Mesendoderm (in vitro differentiated cells): ENCODE measurements around the gene SEC24C. TPM values are rescaled to one million over a fixed set of nuclear protein-coding genes. Genes with fewer than 3 reads are reported as not detected.
A peak's percentile ranks its signal among the peaks of the same experiment; 100 is the strongest.
"Not testable (repeated sequence)": the region's sequence is repeated elsewhere in the genome, so short reads cannot be mapped to it uniquely, and the experiment has no call there.

Experiments used
- DNase-seq: peaks from one replicate; pipeline ENCODE4 v3.0.0; 2013
- H2AK5ac ChIP-seq: 2 replicates; pipeline ENCODE4 v1.6.1; 2013; ENCODE audit warnings: low read length, inconsistent platforms
- H2BK120ac ChIP-seq: 2 replicates; pipeline ENCODE4 v1.6.1; 2013; ENCODE audit warnings: low read depth, mild to moderate bottlenecking, low read length, moderate library complexity, mixed read lengths
- H2BK15ac ChIP-seq: replicated peaks from 2 replicates; pipeline ENCODE4 v1.6.1; 2013; ENCODE audit warnings: low read depth, mild to moderate bottlenecking, moderate library complexity
- H2BK5ac ChIP-seq: 2 replicates; pipeline ENCODE4 v1.6.1; 2013; ENCODE audit warnings: low read length, inconsistent platforms
- H3K18ac ChIP-seq: 2 replicates; pipeline ENCODE4 v1.6.1; 2013; ENCODE audit warnings: mild to moderate bottlenecking, low read length, mixed read lengths
- H3K23ac ChIP-seq: one replicate; pipeline ENCODE4 v1.6.1; 2013; ENCODE audit warnings: low read length
- H3K27ac ChIP-seq: 2 replicates; pipeline ENCODE4 v1.5.1; 2013; ENCODE audit warnings: low read depth, mild to moderate bottlenecking, inconsistent platforms, low read length, moderate library complexity
- H3K27me3 ChIP-seq: 2 replicates; pipeline ENCODE4 v1.6.1; 2013; ENCODE audit warnings: low read length, control low read depth, mild to moderate bottlenecking, inconsistent platforms; ENCODE audit not compliant: insufficient read depth, poor library complexity
- H3K36me3 ChIP-seq: 2 replicates; pipeline ENCODE4 v1.6.1; 2013; ENCODE audit warnings: low read length, inconsistent platforms; ENCODE audit not compliant: control insufficient read depth, insufficient read depth
- H3K4ac ChIP-seq: one replicate; pipeline ENCODE4 v1.6.1; 2013; ENCODE audit warnings: low read depth, mild to moderate bottlenecking, low read length, moderate library complexity
- H3K4me1 ChIP-seq: 2 replicates; pipeline ENCODE4 v1.6.1; 2013; ENCODE audit warnings: low read depth, low read length, inconsistent platforms; ENCODE audit not compliant: control insufficient read depth
- H3K4me2 ChIP-seq: 2 replicates; pipeline ENCODE4 v1.6.1; 2013; ENCODE audit warnings: low read length
- H3K4me3 ChIP-seq: 2 replicates; pipeline ENCODE4 v1.5.1; 2013; ENCODE audit warnings: mild to moderate bottlenecking, low read length
- H3K56ac ChIP-seq: one replicate; pipeline ENCODE4 v1.6.1; 2013; ENCODE audit warnings: low read length
- H3K79me1 ChIP-seq: 2 replicates; pipeline ENCODE4 v1.6.1; 2013; ENCODE audit warnings: low read length, inconsistent platforms
- H3K79me2 ChIP-seq: 2 replicates; pipeline ENCODE4 v1.6.1; 2013; ENCODE audit warnings: mild to moderate bottlenecking, low read length; ENCODE audit not compliant: control insufficient read depth, insufficient read depth
- H3K9ac ChIP-seq: 2 replicates; pipeline ENCODE4 v1.6.1; 2013; ENCODE audit warnings: low read length, inconsistent platforms
- H4K5ac ChIP-seq: one replicate; pipeline ENCODE4 v1.6.1; 2013; ENCODE audit warnings: low read length
- H4K8ac ChIP-seq: one replicate; pipeline ENCODE4 v1.6.1; 2013; ENCODE audit warnings: low read depth, mild to moderate bottlenecking, control low read depth, low read length, moderate library complexity
- WGBS: extraction: QIAGEN DNeasy Blood & Tissue Kit; methylation state at CpG from one replicate; pipeline ENCODE4 v1.1.7; 2013; ENCODE audit warnings: low lambda C conversion rate, missing lambda C conversion rate; ENCODE audit not compliant: insufficient coverage; ENCODE audit errors: extremely low coverage; 5-methylcytosine and 5-hydroxymethylcytosine counted together
- polyA plus RNA-seq, 2 experiments: library from polyadenylated mRNA; stranded (reverse); fragments of 200-250 nt; gene quantifications; one replicate each; pipeline ENCODE4 v1.2.3, GENCODE V29; 2013

Gene SEC24C
- 31.2 TPM for polyA plus RNA-seq (2013, experiment 1 of 2)
- polyA plus RNA-seq (2013, experiment 2 of 2) = 32.6 TPM

- peak within 1 kb of the TSS; percentile 99 for H4K5ac ChIP-seq
- H3K4me3 ChIP-seq = peak within 1 kb of the TSS; percentile 92
- H3K79me2 ChIP-seq = peaks cover 5% of the 10 kb centered on the region
These were observed at the start of gene SEC24C for GRCh38 chr10:73743905-73744663. SEC24C (plus strand) TSS chr10:73744372; CDS start chr10:73746833, 2,461 bp downstream.

GRCh38 chr10:73695302-73695701 is 48.9 kb upstream of the SEC24C start:
- H3K4me3 ChIP-seq, H2AK5ac ChIP-seq, H3K18ac ChIP-seq, H3K23ac ChIP-seq, H3K36me3 ChIP-seq, H3K4me2 ChIP-seq, DNase-seq, H3K27ac ChIP-seq, H3K4ac ChIP-seq, H3K79me1 ChIP-seq, H2BK120ac ChIP-seq, H3K27me3 ChIP-seq, H4K8ac ChIP-seq, H3K4me1 ChIP-seq, H3K79me2 ChIP-seq, H3K56ac ChIP-seq, H4K5ac ChIP-seq, H2BK5ac ChIP-seq, H2BK15ac ChIP-seq, H3K9ac ChIP-seq: not testable (repeated sequence)

More at GRCh38 chr10:73743905-73744663, at the start of gene SEC24C:
- Histone ChIP-seq H3K23ac (peak within 1 kb of the TSS; percentile 91), H3K36me3 (peaks cover 3% of the 10 kb centered on the region), H3K27ac (peak within 1 kb of the TSS; percentile 88), H3K9ac (peak within 1 kb of the TSS; percentile 94), H3K4ac (peak within 1 kb of the TSS; percentile 97), H4K8ac (no peak within 1 kb of the TSS), H3K18ac (peak within 1 kb of the TSS; percentile 81), H3K27me3 (no peaks in the 10 kb centered on the region), H2BK15ac (no peak within 1 kb of the TSS), H3K56ac (peak within 1 kb of the TSS; percentile 96), H2BK5ac (peak within 1 kb of the TSS; percentile 94), H2AK5ac (peak within 1 kb of the TSS; percentile 56), H2BK120ac (no peak within 1 kb of the TSS), H3K4me1 (peaks cover 13% of the 10 kb centered on the region), H3K4me2 (peak within 1 kb of the TSS; percentile 91), H3K79me1 (peaks cover 10% of the 10 kb centered on the region)
- no CpG with 5 or more reads among the region's 36 CpGs for WGBS
- peak; percentile 98 for DNase-seq

- H2BK15ac ChIP-seq, H3K4ac ChIP-seq: not testable (repeated sequence)
- WGBS = no CpG with 5 or more reads among the region's 16 CpGs
These were observed 46.5 kb upstream of the SEC24C start, which contains the start of gene AGAP5 for GRCh38 chr10:73697675-73698159. AGAP5 (minus strand) TSS chr10:73698109; CDS start chr10:73697755, 354 bp downstream.

GRCh38 chr10:73698819-73699218 is 45.4 kb upstream of the SEC24C start:
- H3K18ac ChIP-seq, H4K8ac ChIP-seq, H4K5ac ChIP-seq, H3K27me3 ChIP-seq, H3K4ac ChIP-seq, H3K23ac ChIP-seq, H3K4me1 ChIP-seq, H2BK120ac ChIP-seq, H3K79me1 ChIP-seq, DNase-seq, H2BK15ac ChIP-seq, H2AK5ac ChIP-seq, H3K79me2 ChIP-seq, H3K27ac ChIP-seq, H3K4me2 ChIP-seq, H3K4me3 ChIP-seq, H3K9ac ChIP-seq, H2BK5ac ChIP-seq, H3K56ac ChIP-seq, H3K36me3 ChIP-seq: not testable (repeated sequence)
- WGBS = no CpG with 5 or more reads among the region's 2 CpGs

More at GRCh38 chr10:73697675-73698159, 46.5 kb upstream of the SEC24C start, which contains the start of gene AGAP5:
- H3K4me2 ChIP-seq, H3K18ac ChIP-seq, H3K56ac ChIP-seq, H3K27ac ChIP-seq, H3K79me2 ChIP-seq, H2AK5ac ChIP-seq, H4K5ac ChIP-seq, H3K4me3 ChIP-seq, H2BK120ac ChIP-seq, H3K79me1 ChIP-seq, H3K9ac ChIP-seq, H3K23ac ChIP-seq, H3K36me3 ChIP-seq, H4K8ac ChIP-seq, DNase-seq, H2BK5ac ChIP-seq, H3K4me1 ChIP-seq, H3K27me3 ChIP-seq: not testable (repeated sequence)

GRCh38 chr10:73703924-73704323 is 40.2 kb upstream of the SEC24C start:
- H2AK5ac ChIP-seq, H2BK5ac ChIP-seq, H4K5ac ChIP-seq, H3K4ac ChIP-seq, H3K4me2 ChIP-seq, H3K4me1 ChIP-seq, H3K56ac ChIP-seq, H3K27me3 ChIP-seq, H2BK120ac ChIP-seq, H2BK15ac ChIP-seq, H3K79me1 ChIP-seq, H3K9ac ChIP-seq, H3K18ac ChIP-seq, H3K23ac ChIP-seq, H3K27ac ChIP-seq, H3K4me3 ChIP-seq, H4K8ac ChIP-seq, H3K36me3 ChIP-seq, DNase-seq, H3K79me2 ChIP-seq: not testable (repeated sequence)
